ENCODE data around the gene LCNL1. TPM values are rescaled to one million over a fixed set of nuclear protein-coding genes. Genes with fewer than 3 reads are reported as not detected.

Gene LCNL1
- total RNA-seq, 1 donor from 2014 or later, result 11.7 TPM

DNA sequence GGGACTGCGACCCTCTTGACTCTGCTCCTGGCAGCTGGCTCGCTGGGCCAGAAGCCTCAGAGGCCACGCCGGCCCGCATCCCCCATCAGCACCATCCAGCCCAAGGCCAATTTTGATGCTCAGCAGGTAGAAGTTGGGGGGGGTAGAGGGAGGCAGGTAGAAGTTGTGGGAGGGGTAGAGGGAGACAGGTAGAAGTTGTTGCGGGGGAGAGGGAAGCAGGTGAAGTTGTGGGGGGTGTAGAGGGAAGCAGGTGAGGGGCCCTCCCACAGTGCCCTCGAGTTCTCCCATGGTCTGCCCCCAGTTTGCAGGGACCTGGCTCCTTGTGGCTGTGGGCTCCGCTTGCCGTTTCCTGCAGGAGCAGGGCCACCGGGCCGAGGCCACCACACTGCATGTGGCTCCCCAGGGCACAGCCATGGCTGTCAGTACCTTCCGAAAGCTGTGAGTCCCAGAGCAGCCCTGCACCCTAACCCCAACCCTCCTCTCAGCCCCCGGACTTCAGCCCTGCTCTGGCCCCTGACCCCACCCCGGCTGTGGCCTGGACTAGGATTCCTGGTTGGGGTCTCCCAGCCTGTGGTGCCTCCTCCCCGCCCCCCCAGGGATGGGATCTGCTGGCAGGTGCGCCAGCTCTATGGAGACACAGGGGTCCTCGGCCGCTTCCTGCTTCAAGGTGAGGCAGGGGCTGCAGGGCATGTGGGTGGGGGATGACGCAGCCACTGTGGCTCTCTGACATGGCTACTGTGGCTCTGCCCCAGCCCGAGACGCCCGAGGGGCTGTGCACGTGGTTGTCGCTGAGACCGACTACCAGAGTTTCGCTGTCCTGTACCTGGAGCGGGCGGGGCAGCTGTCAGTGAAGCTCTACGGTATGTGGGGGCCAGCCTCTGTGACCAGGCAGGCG lies 37.2 kb upstream of the LCNL1 start:
- Histone ChIP-seq H3K9me3 (replicated peaks) (no peaks in the 10 kb centered on the region), H3K4me3 (no peak overlapping the region), H3K27ac (replicated peaks) (no peak overlapping the region), H3K36me3 (peaks cover 27% of the 10 kb centered on the region), H3K27me3 (ENCODE audit: low read depth) (no peaks in the 10 kb centered on the region), H3K4me1 (peaks cover 75% of the 10 kb centered on the region)
- DNase-seq, result no peak
- intact Hi-C loops (cut with micrococcal nuclease), result no loop called here
- TF ChIP-seq, protein P1, sequence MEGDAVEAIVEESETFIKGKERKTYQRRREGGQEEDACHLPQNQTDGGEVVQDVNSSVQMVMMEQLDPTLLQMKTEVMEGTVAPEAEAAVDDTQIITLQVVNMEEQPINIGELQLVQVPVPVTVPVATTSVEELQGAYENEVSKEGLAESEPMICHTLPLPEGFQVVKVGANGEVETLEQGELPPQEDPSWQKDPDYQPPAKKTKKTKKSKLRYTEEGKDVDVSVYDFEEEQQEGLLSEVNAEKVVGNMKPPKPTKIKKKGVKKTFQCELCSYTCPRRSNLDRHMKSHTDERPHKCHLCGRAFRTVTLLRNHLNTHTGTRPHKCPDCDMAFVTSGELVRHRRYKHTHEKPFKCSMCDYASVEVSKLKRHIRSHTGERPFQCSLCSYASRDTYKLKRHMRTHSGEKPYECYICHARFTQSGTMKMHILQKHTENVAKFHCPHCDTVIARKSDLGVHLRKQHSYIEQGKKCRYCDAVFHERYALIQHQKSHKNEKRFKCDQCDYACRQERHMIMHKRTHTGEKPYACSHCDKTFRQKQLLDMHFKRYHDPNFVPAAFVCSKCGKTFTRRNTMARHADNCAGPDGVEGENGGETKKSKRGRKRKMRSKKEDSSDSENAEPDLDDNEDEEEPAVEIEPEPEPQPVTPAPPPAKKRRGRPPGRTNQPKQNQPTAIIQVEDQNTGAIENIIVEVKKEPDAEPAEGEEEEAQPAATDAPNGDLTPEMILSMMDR (IDR thresholded peaks at IDR 0.05; ENCODE audit: borderline replicate concordance), result no peak

DNA sequence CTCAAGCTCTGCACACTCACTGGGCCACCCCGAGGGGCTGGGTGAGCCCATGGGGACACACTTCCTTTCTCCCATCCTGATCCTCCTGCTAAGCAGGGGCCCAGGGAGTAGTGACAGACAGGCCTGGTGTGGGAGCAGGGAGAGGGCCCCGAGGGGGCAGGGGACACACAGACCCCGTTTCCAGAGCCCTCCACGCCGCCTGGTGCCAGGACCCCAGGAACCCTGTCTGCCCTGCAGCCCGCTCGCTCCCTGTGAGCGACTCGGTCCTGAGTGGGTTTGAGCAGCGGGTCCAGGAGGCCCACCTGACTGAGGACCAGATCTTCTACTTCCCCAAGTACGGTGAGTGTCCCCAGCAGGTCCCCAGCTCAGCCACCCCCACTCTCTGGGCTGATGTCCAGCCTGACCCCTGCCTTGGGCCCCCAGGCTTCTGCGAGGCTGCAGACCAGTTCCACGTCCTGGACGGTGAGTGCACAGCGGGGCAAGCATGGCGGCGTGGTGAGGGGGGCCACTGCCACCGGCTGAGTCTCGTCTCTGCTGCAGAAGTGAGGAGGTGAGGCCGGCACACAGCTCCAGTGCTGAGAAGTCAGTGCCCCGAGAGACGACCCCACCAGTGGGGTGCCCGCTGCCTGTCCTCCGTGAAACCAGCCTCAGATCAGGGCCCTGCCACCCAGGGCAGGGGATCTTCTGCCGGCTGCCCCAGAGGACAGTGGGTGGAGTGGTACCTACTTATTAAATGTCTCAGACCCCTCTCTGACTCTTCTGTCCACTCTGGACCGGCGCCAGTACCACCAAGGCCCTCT lies 36.4 kb upstream of the LCNL1 start:
- no peak overlapping the region for H3K27ac ChIP-seq (replicated peaks)

DNA sequence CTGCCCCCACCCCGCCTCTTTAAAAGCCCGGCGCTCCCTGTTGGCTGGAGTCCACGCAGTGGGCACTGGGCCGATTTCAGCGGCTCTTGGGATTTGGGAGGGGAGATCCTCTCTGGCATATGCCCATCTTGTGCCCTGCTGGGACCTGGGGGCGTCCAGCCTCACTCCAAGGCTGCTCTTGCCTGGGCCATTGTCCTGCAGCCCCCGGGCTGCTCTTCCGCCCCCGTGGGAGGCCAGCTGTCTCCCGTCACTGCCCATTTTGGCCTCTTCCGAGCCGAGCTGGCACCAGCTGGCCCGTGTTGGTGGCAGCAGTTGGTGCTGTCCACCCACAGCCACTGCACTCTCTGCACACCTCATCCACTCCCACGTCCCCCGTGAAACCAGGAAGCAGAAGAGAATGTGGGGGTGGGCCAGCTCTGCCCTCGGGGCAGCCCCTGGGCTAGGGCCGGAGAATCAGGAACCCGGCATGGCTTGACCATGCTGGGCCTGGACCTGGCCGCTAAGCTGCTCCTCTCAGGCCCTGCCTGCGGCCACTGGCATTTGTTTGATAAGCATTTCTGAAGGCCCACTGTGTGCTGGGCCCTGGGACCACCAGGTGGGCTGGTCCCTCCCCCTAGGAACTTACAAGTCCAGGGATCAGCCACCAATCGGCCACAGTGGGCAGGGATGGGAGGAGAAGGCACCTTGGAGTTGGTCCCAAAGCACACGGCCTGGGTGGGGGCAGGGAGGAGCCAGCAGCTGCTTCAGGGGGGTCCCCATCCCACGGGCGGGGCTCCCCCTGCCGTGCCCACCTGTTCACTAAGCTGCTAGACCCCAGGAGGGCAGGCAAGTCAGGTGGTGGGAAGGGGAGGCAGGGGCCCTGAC lies 35.5 kb upstream of the LCNL1 start:
- Histone ChIP-seq H3K27me3 (ENCODE audit: low read depth) (no peaks in the 10 kb centered on the region), H3K4me1 (peaks cover 77% of the 10 kb centered on the region), H3K4me3 (no peak overlapping the region), H3K27ac (replicated peaks) (peak overlapping the region; percentile 94), H3K9me3 (replicated peaks) (no peaks in the 10 kb centered on the region), H3K36me3 (peaks cover 11% of the 10 kb centered on the region)
- DNase-seq, result no peak
- intact Hi-C loops (cut with micrococcal nuclease), result no loop called here
- TF ChIP-seq, protein P1 (IDR thresholded peaks at IDR 0.05; ENCODE audit: borderline replicate concordance), result no peak

More for the DNA sequence above, 36.4 kb upstream of the LCNL1 start:
- TF ChIP-seq, protein P1 (IDR thresholded peaks at IDR 0.05; ENCODE audit: borderline replicate concordance), result no peak
- DNase-seq, result no peak
- intact Hi-C loops (cut with micrococcal nuclease), result no loop called here
- Histone ChIP-seq H3K36me3 (peaks cover 19% of the 10 kb centered on the region), H3K9me3 (replicated peaks) (no peaks in the 10 kb centered on the region), H3K4me1 (peaks cover 75% of the 10 kb centered on the region), H3K4me3 (no peak overlapping the region), H3K27me3 (ENCODE audit: low read depth) (no peaks in the 10 kb centered on the region)

DNA sequence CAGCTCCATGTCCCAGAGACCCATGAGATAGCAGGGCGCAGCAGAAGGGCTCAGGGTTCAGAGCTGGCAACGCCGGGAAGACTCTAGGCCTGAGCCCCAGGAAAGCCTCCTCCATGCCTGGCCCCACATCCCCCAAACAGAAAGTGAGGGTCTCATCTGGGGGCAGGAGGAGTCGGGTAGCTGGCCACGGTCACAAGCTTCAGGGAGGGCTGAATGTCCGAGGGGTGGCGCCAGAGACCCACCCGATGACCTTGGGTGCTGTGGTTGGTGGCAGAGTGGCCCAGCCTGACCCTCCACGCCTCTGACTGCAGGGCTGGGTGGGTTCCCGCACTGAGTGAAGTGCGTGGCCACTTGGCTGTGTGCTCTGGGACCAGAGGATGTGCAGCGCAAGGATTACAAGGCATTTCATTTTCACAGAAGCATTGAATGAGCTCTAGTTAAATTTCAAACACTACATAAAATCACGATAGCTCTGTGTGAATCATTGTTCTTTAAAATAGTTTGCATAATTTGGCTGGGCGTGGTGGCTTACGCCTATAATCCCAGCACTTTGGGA lies 34.8 kb upstream of the LCNL1 start:
- Histone ChIP-seq H3K27me3 (ENCODE audit: low read depth) (no peaks in the 10 kb centered on the region), H3K4me1 (peaks cover 75% of the 10 kb centered on the region), H3K27ac (replicated peaks) (peak overlapping the region; percentile 94), H3K36me3 (peaks cover 3% of the 10 kb centered on the region), H3K4me3 (no peak overlapping the region), H3K9me3 (replicated peaks) (no peaks in the 10 kb centered on the region)
- peak; percentile 71 for DNase-seq
- intact Hi-C loops (cut with micrococcal nuclease), result no loop called here
- TF ChIP-seq, protein P1 (IDR thresholded peaks at IDR 0.05; ENCODE audit: borderline replicate concordance), result peak; percentile 79

Data from left ventricle myocardium inferior (tissue), 1 donor.